ENCODE measurements around the gene LCN10. TPM values are rescaled to one million over a fixed set of nuclear protein-coding genes. Genes with fewer than 3 reads are reported as not detected.

LCN10 gene
- total RNA-seq, 6 donors from 2014 or later: 0.39 to 17.8 (median 2.2) TPM

DNA sequence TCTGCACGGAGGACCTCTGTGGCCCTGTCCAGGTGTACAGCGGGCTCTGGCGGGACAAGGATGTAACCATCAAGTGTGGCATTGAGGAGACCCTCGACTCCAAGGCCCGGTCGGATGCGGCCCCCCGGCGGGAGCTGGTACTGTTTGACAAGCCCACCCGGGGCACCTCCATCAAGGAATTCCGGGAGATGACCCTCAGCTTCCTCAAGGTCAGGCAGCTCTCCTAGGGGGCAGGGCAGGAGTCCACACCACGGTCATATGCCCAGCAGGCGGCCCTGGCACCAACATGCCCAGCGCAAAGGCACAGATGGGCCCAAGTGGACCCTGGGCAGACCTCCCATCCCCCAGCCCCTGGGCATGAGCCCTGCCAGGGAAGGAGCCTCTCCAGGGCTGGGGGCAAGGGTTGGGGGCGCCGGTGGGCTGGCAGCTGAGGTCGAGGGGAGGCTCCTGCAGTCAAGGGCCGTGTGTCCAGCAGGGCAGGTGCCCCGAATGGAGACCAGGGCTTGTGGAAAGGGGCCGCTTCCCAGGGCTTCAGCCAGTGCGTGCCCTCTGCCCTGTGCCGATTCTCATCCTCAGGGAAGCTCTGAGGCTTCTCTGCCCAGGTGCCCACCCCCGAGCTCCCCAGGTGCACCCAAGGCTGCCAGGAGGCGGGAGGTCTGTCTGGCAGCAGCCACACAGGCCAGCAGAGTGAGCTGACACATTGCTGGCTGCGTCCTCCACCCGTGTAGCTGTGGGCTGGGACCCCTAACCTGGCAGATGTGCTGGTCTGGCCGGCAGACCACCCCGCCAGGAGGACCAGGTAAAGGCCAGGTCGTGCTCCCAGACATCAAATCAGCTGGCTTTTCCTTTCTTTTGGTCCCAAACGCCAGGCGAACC is 20.4 kb downstream of the LCN10 start:
- Histone ChIP-seq H3K4me1 (peaks cover 55 to 83% (median 65%) of the 10 kb centered on the region in 4 donors), H3K9me3 (no peaks in the 10 kb centered on the region), H3K4me3 (peak overlapping the region in 1 of 4 donors; percentile 3), H3K36me3 (peaks cover 27 to 52% (median 48%) of the 10 kb centered on the region in 4 donors), H3K27me3 (no peaks in the 10 kb centered on the region), H3K27ac (peak overlapping the region; percentile 65 to 83 (median 76))
- ATAC-seq (ENCODE audit: low FRiP score in 2 of 2) (no peak), DNase-seq (peak in 1 of 2 donors; percentile 85)
- TF ChIP-seq POLR2AphosphoS5 (IDR thresholded peaks at IDR 0.05) (no peak), POLR2A (IDR thresholded peaks at IDR 0.05) (no peak), EP300 (IDR thresholded peaks at IDR 0.05) (no peak), CTCF (IDR thresholded peaks at IDR 0.05) (no peak)
- WGBS, 2 donors: 86 to 92% methylated on average over 4 to 24 of the region's 31 CpGs

- H3K36me3 ChIP-seq: peaks cover 27 to 52% (median 48%) of the 10 kb centered on the region in 4 donors
- no peak for TF ChIP-seq CTCF (IDR thresholded peaks at IDR 0.05)
- peak in 2 of 4 donors; percentile 14 to 26 for TF ChIP-seq POLR2A (IDR thresholded peaks at IDR 0.05)
- peak; percentile 74 to 82 for TF ChIP-seq POLR2AphosphoS5 (IDR thresholded peaks at IDR 0.05)
- peak in 2 of 4 donors; percentile 66 to 84 for TF ChIP-seq EP300 (IDR thresholded peaks at IDR 0.05)
Observed at GRCh38 chr9:136721339-136722092, 21.2 kb downstream of the LCN10 start.

GRCh38 chr9:136720898-136721338 is 21.8 kb downstream of the LCN10 start:
- WGBS, 2 donors: 73% methylated on average over 11 of the region's 11 CpGs; no CpG with 5 or more reads in 1 of the 2 donors
- no peaks in the 10 kb centered on the region for H3K27me3 ChIP-seq
- no peaks in the 10 kb centered on the region for H3K9me3 ChIP-seq
- TF ChIP-seq EP300 (IDR thresholded peaks at IDR 0.05) (no peak), POLR2A (IDR thresholded peaks at IDR 0.05) (no peak), POLR2AphosphoS5 (IDR thresholded peaks at IDR 0.05) (no peak), CTCF (IDR thresholded peaks at IDR 0.05) (no peak)
- peaks cover 25 to 46% (median 44%) of the 10 kb centered on the region in 4 donors for H3K36me3 ChIP-seq
- peak overlapping the region; percentile 71 to 83 (median 78) for H3K27ac ChIP-seq
- no peak overlapping the region for H3K4me3 ChIP-seq
- DNase-seq: no peak
- H3K4me1 ChIP-seq: peaks cover 41 to 73% (median 55%) of the 10 kb centered on the region in 4 donors
- no peak for ATAC-seq (ENCODE audit: low FRiP score in 2 of 2)

More at GRCh38 chr9:136721339-136722092, 21.2 kb downstream of the LCN10 start:
- 39 to 77% methylated on average over 12 to 19 of the region's 30 CpGs for WGBS, 2 donors
- H3K4me3 ChIP-seq: peak overlapping the region in 1 of 4 donors; percentile 19
- H3K4me1 ChIP-seq: peaks cover 47 to 77% (median 60%) of the 10 kb centered on the region in 4 donors
- no peaks in the 10 kb centered on the region for H3K27me3 ChIP-seq
- no peaks in the 10 kb centered on the region for H3K9me3 ChIP-seq
- peak overlapping the region; percentile 65 to 83 (median 76) for H3K27ac ChIP-seq
- ATAC-seq (ENCODE audit: low FRiP score in 2 of 2): peak in 1 of 2 donors; percentile 5
- peak; percentile 52 to 75 for DNase-seq

- 63 to 70% methylated on average over 9 to 15 of the region's 20 CpGs for WGBS, 2 donors
- DNase-seq (no peak), ATAC-seq (ENCODE audit: low FRiP score in 2 of 2) (peak in 1 of 2 donors; percentile 14)
- Histone ChIP-seq H3K27ac (peak overlapping the region; percentile 71 to 83 (median 78)), H3K27me3 (no peaks in the 10 kb centered on the region), H3K4me1 (peaks cover 39 to 72% (median 54%) of the 10 kb centered on the region in 4 donors), H3K4me3 (no peak overlapping the region), H3K9me3 (no peaks in the 10 kb centered on the region), H3K36me3 (peaks cover 19 to 40% (median 38%) of the 10 kb centered on the region in 4 donors)
- TF ChIP-seq EP300 (IDR thresholded peaks at IDR 0.05) (no peak), POLR2AphosphoS5 (IDR thresholded peaks at IDR 0.05) (no peak)
Observed at GRCh38 chr9:136720251-136720897, 22.4 kb downstream of the LCN10 start.

Measured in upper lobe of left lung (tissue), 6 donors.